HEK293T (cell line): ENCODE measurements around the gene SH2D2A.

Experiments used
- CTCF ChIA-PET: fragments of 350-600 bp; formaldehyde crosslinking; extraction: SDS; loops from one replicate; lab custom pipeline; 2021; ENCODE audit warnings: antibody characterized with exemption, inconsistent platforms; lab: Yijun Ruan, JAX
- POLR2A ChIA-PET: fragments of 350-600 bp; formaldehyde crosslinking; extraction: SDS; loops from one replicate; lab custom pipeline; 2020; ENCODE audit warnings: antibody characterized with exemption, inconsistent platforms; lab: Yijun Ruan, JAX
- DNase-seq: peaks from one replicate; pipeline ENCODE4 v3.0.0; 2012; ENCODE audit warnings: mixed read lengths; ENCODE audit errors: extremely low spot score
- ARNT ChIP-seq: fragments of 450-650 bp; IDR thresholded peaks from 2 replicates; pipeline ENCODE4 v1.6.1; 2017; ENCODE audit warnings: mild to moderate bottlenecking
- BHLHE40 ChIP-seq: fragments of 450-650 bp; IDR thresholded peaks from 2 replicates; pipeline ENCODE4 v1.6.1; 2016; ENCODE audit warnings: mild to moderate bottlenecking, moderate library complexity, borderline replicate concordance
- CTBP1 ChIP-seq: fragments of 450-650 bp; IDR thresholded peaks from 2 replicates; pipeline ENCODE4 v1.6.1; 2016; ENCODE audit warnings: borderline replicate concordance
- ELF4 ChIP-seq: fragments of 450-650 bp; IDR thresholded peaks from 2 replicates; pipeline ENCODE4 v1.6.1; 2017; ENCODE audit warnings: antibody characterized with exemption
- FOXA1 ChIP-seq: fragments of 450-650 bp; IDR thresholded peaks from 2 replicates; pipeline ENCODE4 v1.6.1; 2016; ENCODE audit warnings: mild to moderate bottlenecking
- FOXK2 ChIP-seq: fragments of 450-650 bp; IDR thresholded peaks from 2 replicates; pipeline ENCODE4 v1.6.1; 2016; ENCODE audit warnings: mild to moderate bottlenecking
- FOXM1 ChIP-seq: fragments of 450-650 bp; IDR thresholded peaks from 2 replicates; pipeline ENCODE4 v1.6.1; 2017; ENCODE audit warnings: mild to moderate bottlenecking, borderline replicate concordance
- HDGF ChIP-seq: fragments of 450-650 bp; IDR thresholded peaks from 2 replicates; pipeline ENCODE4 v1.6.1; 2017; ENCODE audit warnings: antibody characterized with exemption, borderline replicate concordance
- L3MBTL2 ChIP-seq: fragments of 450-650 bp; conservative IDR thresholded peaks from 2 replicates; pipeline ENCODE4 v1.6.1; 2016; ENCODE audit warnings: mild to moderate bottlenecking
- LEF1 ChIP-seq: fragments of 450-650 bp; IDR thresholded peaks from 2 replicates; pipeline ENCODE4 v1.6.1; 2017; ENCODE audit warnings: mild to moderate bottlenecking, borderline replicate concordance
- NFRKB ChIP-seq: fragments of 450-650 bp; IDR thresholded peaks from 2 replicates; pipeline ENCODE4 v1.6.1; 2016; ENCODE audit warnings: mild to moderate bottlenecking, moderate library complexity
- SP1 ChIP-seq: fragments of 450-650 bp; IDR thresholded peaks from 2 replicates; pipeline ENCODE4 v1.6.1; 2017
- SUZ12 ChIP-seq: fragments of 450-650 bp; IDR thresholded peaks from 2 replicates; pipeline ENCODE4 v1.6.1; 2016; ENCODE audit warnings: mild to moderate bottlenecking
- TARDBP ChIP-seq: fragments of 450-650 bp; IDR thresholded peaks from 2 replicates; pipeline ENCODE4 v1.6.1; 2016
- ZNF384 ChIP-seq: fragments of 450-650 bp; IDR thresholded peaks from 2 replicates; pipeline ENCODE4 v1.6.1; 2016
- TF ChIP-seq, protein P1 (sequence below): fragments of 450-650 bp; IDR thresholded peaks from 2 replicates; pipeline ENCODE4 v1.6.1; 2016

Gene SH2D2A

DNA sequence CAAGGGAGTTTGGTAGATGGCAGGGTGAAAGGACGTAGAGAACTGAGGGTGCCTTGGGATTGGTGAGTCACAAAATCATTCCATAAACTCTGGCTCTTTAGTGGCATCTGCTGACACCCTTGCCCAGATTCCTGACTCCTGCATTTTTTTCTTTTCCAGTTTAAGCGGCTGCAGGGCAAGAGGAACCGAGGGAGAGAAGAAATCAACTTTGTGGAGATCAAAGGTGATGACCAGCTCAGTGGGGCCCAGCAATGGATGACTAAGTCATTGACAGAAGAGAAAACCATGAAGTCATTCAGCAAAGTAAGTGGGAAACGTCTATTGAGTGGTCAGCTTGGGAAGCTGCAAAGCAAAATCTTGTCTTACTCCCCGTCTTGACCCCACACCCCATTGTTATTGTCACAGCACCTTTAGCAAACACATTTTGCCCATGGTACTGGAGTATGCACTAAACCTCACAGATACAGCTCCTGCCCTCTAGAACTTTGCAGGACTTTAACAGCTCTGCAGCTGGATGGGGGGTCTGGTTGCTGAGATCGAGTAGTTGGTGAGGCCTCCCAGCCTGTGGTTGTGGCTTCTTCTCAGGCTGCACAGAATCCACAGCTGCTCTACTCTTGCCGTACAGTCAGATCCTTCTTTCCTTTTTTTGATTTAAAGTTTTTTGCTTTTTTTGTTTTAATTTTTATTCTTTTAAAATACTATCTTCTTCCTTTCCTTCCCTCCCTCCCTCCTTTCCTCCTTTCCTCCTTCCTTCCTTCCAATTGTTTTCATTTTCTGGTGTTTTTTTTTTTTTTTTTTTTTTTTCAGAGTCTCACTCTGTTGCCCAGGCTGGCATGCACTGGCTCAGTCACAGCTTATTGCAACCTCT lies 21.9 kb downstream of the SH2D2A start:
- POLR2A ChIA-PET, result no interaction called here
- CTCF ChIA-PET, result interaction anchor here (0.6 to 2.2 kb wide), 8 partner anchors 16 to 96 kb away, joined by 3 to 7 read pairs (median 3); partner anchors contain the start of gene NTRK1
- DNase-seq, result no peak
- no peak for TF ChIP-seq FOXM1
- no peak for TF ChIP-seq HDGF
- TF ChIP-seq ZNF384, result no peak
- TF ChIP-seq FOXK2, result no peak
- TF ChIP-seq ARNT, result no peak
- TF ChIP-seq ELF4, result no peak
- no peak for TF ChIP-seq TARDBP
- TF ChIP-seq NFRKB, result no peak

- CTCF ChIA-PET, result interaction anchor here (2.2 kb wide), 1 partner anchor 64 kb away, joined by 7 read pairs; no protein-coding TSS in a partner anchor
- POLR2A ChIA-PET, result no interaction called here
- DNase-seq, result no peak
- TF ChIP-seq SP1 (no peak), BHLHE40 (no peak), TARDBP (no peak), FOXM1 (no peak), CTBP1 (no peak), FOXA1 (no peak), NFRKB (no peak), FOXK2 (no peak), HDGF (no peak), ELF4 (no peak), ARNT (no peak)
Observed at GRCh38 chr1:156789621-156790318, 26.9 kb downstream of the SH2D2A start.

GRCh38 chr1:156788136-156788535 lies 28.5 kb downstream of the SH2D2A start:
- TF ChIP-seq ELF4 (no peak), FOXA1 (no peak), ZNF384 (no peak), CTBP1 (no peak), TARDBP (no peak), FOXM1 (no peak), FOXK2 (no peak), SP1 (no peak), HDGF (no peak), L3MBTL2 (no peak), BHLHE40 (no peak), SUZ12 (no peak), NFRKB (no peak), ARNT (no peak), LEF1 (no peak)
- TF ChIP-seq, protein P1, sequence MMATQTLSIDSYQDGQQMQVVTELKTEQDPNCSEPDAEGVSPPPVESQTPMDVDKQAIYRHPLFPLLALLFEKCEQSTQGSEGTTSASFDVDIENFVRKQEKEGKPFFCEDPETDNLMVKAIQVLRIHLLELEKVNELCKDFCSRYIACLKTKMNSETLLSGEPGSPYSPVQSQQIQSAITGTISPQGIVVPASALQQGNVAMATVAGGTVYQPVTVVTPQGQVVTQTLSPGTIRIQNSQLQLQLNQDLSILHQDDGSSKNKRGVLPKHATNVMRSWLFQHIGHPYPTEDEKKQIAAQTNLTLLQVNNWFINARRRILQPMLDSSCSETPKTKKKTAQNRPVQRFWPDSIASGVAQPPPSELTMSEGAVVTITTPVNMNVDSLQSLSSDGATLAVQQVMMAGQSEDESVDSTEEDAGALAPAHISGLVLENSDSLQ, result no peak
- POLR2A ChIA-PET, result interaction anchor here (0.8 kb wide), 1 partner anchor 60 kb away, joined by 4 read pairs; the partner anchor contains the start of genes ISG20L2 and METTL25B
- DNase-seq, result no peak
- CTCF ChIA-PET, result no interaction called here

DNA sequence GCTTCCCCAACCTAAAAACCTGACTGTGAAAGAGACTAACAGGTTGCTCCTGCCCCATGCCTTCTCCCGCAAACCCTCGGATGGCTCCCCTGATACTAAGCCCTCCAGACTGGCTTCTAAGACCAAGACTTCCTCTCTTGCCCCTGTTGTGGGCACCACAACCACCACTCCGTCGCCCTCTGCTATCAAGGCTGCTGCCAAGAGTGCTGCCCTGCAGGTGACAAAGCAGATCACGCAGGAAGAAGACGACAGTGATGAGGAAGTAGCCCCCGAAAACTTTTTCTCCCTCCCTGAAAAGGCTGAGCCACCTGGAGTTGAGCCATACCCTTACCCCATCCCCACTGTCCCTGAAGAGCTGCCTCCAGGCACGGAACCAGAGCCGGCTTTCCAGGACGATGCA lies 30.0 kb downstream of the SH2D2A start:
- POLR2A ChIA-PET, result no interaction called here
- no peak for DNase-seq
- CTCF ChIA-PET, result no interaction called here
- no peak for TF ChIP-seq HDGF
- no peak for TF ChIP-seq FOXM1
- TF ChIP-seq L3MBTL2, result no peak
- no peak for TF ChIP-seq CTBP1
- no peak for TF ChIP-seq FOXA1
- TF ChIP-seq, protein P1, result no peak
- TF ChIP-seq BHLHE40, result no peak
- no peak for TF ChIP-seq ELF4
- no peak for TF ChIP-seq SP1
- TF ChIP-seq LEF1, result no peak
- no peak for TF ChIP-seq ZNF384
- no peak for TF ChIP-seq NFRKB
- no peak for TF ChIP-seq TARDBP
- TF ChIP-seq SUZ12, result no peak

GRCh38 chr1:156785458-156785857 lies 31.2 kb downstream of the SH2D2A start:
- CTCF ChIA-PET, result interaction anchor here (0.7 kb wide), 1 partner anchor 13 kb away, joined by 3 read pairs; no protein-coding TSS in a partner anchor
- POLR2A ChIA-PET, result no interaction called here
- no peak for TF ChIP-seq ZNF384
- TF ChIP-seq ARNT, result no peak
- no peak for TF ChIP-seq ELF4
- TF ChIP-seq FOXM1, result no peak
- TF ChIP-seq CTBP1, result no peak
- TF ChIP-seq FOXK2, result no peak
- no peak for TF ChIP-seq FOXA1
- no peak for TF ChIP-seq TARDBP
- no peak for TF ChIP-seq SUZ12
- TF ChIP-seq SP1, result no peak
- TF ChIP-seq BHLHE40, result no peak
- TF ChIP-seq HDGF, result no peak
- TF ChIP-seq LEF1, result no peak
- no peak for TF ChIP-seq L3MBTL2
- no peak for TF ChIP-seq NFRKB
- TF ChIP-seq, protein P1, result no peak
- DNase-seq, result no peak
